Esophagus squamous epithelium (tissue), 5 donors: ENCODE data around the gene NFE2L1. TPM values are rescaled to one million over a fixed set of nuclear protein-coding genes. Genes with fewer than 3 reads are reported as not detected.

Experiments
- DNase-seq: peaks from one replicate; lab custom pipeline; 2025; lab: John Stamatoyannopoulos, UW
- H3K27ac ChIP-seq, 4 donors: fragments of 200-600 bp; sonication (generic); one replicate each; pipeline ENCODE4 v1.5.1; 2016 to 2019; ENCODE audit warnings: mild to moderate bottlenecking in 1 of 4
- H3K27me3 ChIP-seq, 4 donors: fragments of 200-600 bp; sonication (generic); 1 replicate in 3 of 4; 2 replicates in 1 of 4; pipeline versions ENCODE4 v1.5.1 to v1.6.0; 2017 to 2021; ENCODE audit warnings: antibody characterized with exemption in 1 of 4
- H3K36me3 ChIP-seq, 3 donors: fragments of 200-600 bp; sonication (generic); one replicate each; pipeline ENCODE4 v1.5.1; 2016 to 2019
- H3K4me1 ChIP-seq, 3 donors: fragments of 200-600 bp; sonication (generic); one replicate each; pipeline ENCODE4 v1.5.1; 2017 to 2019
- H3K4me3 ChIP-seq, 4 donors: fragments of 200-600 bp; sonication (generic); 1 replicate in 3 of 4; 2 replicates in 1 of 4; pipeline ENCODE4 v1.5.1; 2016 to 2019; ENCODE audit warnings: mild to moderate bottlenecking in 2 of 4, moderate library complexity in 1 of 4
- H3K9me3 ChIP-seq, 3 donors: fragments of 200-600 bp; sonication (generic); one replicate each; pipeline ENCODE4 v1.5.1; 2016 to 2019
- CTCF ChIP-seq, 6 experiments: fragments of 450-650 bp in 4 of 6; fragments of 200-600 bp in 2 of 6; sonication (generic) in 2 of 6; IDR thresholded peaks; one replicate each; pipeline ENCODE4 v1.5.1; 2016 to 2019; ENCODE audit warnings: antibody characterized with exemption in 6 of 6, mild to moderate bottlenecking in 4 of 6, moderate library complexity in 4 of 6
- POLR2A ChIP-seq, 4 donors: fragments of 450-650 bp; IDR thresholded peaks; one replicate each; pipeline ENCODE4 v1.6.1; 2017; ENCODE audit warnings: antibody characterized with exemption in 4 of 4, mild to moderate bottlenecking in 4 of 4, moderate library complexity in 3 of 4
- WGBS, 2 donors: methylation state at CpG; one replicate each; pipeline ENCODE4 v1.1.5; 2018; 5-methylcytosine and 5-hydroxymethylcytosine counted together
- intact Hi-C: fragments of 100-400 bp; cut with DNase I; formaldehyde crosslinking; loops from one replicate; pipeline ENCODE4 v1.15.0; 2022
- total RNA-seq, 4 donors: library from RNA; depleted of rRNA; stranded (reverse); fragments of >200 nt; gene quantifications; one replicate each; pipeline ENCODE4 v1.1.0, GENCODE V29; 2016
- donor health status: DM: yes; HTN: yes; CAD: no.

NFE2L1 gene
- total RNA-seq, 4 donors from 2014 or later, result 41.6 to 103 (median 60.0) TPM

- H3K4me3 ChIP-seq, result no peak overlapping the region
- H3K27ac ChIP-seq, result peak overlapping the region in 1 of 4 donors; percentile 2
- TF ChIP-seq POLR2A (IDR thresholded peaks at IDR 0.05), result no peak
- TF ChIP-seq CTCF (IDR thresholded peaks at IDR 0.05), result no peak
- no peak for DNase-seq
- no peaks in the 10 kb centered on the region for H3K27me3 ChIP-seq
- intact Hi-C loops, result no loop called here
- peaks cover 33 to 97% (median 45%) of the 10 kb centered on the region in 3 donors for H3K36me3 ChIP-seq
- 89 to 94% methylated on average over 9 to 10 of the region's 10 CpGs for WGBS, 2 donors
- peaks cover 45 to 76% (median 47%) of the 10 kb centered on the region in 3 donors for H3K4me1 ChIP-seq
- no peaks in the 10 kb centered on the region for H3K9me3 ChIP-seq
These were observed 8.1 kb downstream of the NFE2L1 start for GRCh38 chr17:48056246-48056745.

- Histone ChIP-seq H3K36me3 (peaks cover 39 to 97% (median 50%) of the 10 kb centered on the region in 3 donors), H3K27ac (no peak overlapping the region), H3K4me1 (peaks cover 39 to 70% (median 41%) of the 10 kb centered on the region in 3 donors), H3K4me3 (no peak overlapping the region), H3K9me3 (no peaks in the 10 kb centered on the region), H3K27me3 (no peaks in the 10 kb centered on the region)
- no peak for DNase-seq
- intact Hi-C loops, result no loop called here
- no peak for TF ChIP-seq CTCF (IDR thresholded peaks at IDR 0.05)
- no peak for TF ChIP-seq POLR2A (IDR thresholded peaks at IDR 0.05)
- WGBS, 2 donors, result 72% methylated on average over 2 of the region's 2 CpGs; no CpG with 5 or more reads in 1 of the 2 donors
These were observed 8.7 kb downstream of the NFE2L1 start for GRCh38 chr17:48056879-48057278.

GRCh38 chr17:48057626-48058025 is 9.5 kb downstream of the NFE2L1 start:
- H3K4me3 ChIP-seq, result no peak overlapping the region
- H3K4me1 ChIP-seq, result peaks cover 31 to 63% (median 34%) of the 10 kb centered on the region in 3 donors
- H3K9me3 ChIP-seq, result no peaks in the 10 kb centered on the region
- H3K27ac ChIP-seq, result no peak overlapping the region
- no peak for TF ChIP-seq CTCF (IDR thresholded peaks at IDR 0.05)
- peaks cover 44 to 97% (median 57%) of the 10 kb centered on the region in 3 donors for H3K36me3 ChIP-seq
- no peaks in the 10 kb centered on the region for H3K27me3 ChIP-seq
- DNase-seq, result no peak
- intact Hi-C loops, result no loop called here
- 65 to 73% methylated on average over 4 of the region's 4 CpGs for WGBS, 2 donors

- intact Hi-C loops, result no loop called here
- Histone ChIP-seq H3K9me3 (no peaks in the 10 kb centered on the region), H3K27me3 (no peaks in the 10 kb centered on the region), H3K4me1 (peaks cover 22 to 53% (median 25%) of the 10 kb centered on the region in 3 donors), H3K27ac (no peak overlapping the region), H3K4me3 (no peak overlapping the region), H3K36me3 (peaks cover 44 to 97% (median 63%) of the 10 kb centered on the region in 3 donors)
- WGBS, 2 donors, result 85 to 88% methylated on average over 6 to 7 of the region's 11 CpGs
- no peak for TF ChIP-seq CTCF (IDR thresholded peaks at IDR 0.05)
- no peak for TF ChIP-seq POLR2A (IDR thresholded peaks at IDR 0.05)
- DNase-seq, result no peak
These were observed 10.4 kb downstream of the NFE2L1 start for GRCh38 chr17:48058393-48059124.

GRCh38 chr17:48059125-48059668 is 11.0 kb downstream of the NFE2L1 start:
- Histone ChIP-seq H3K27ac (peak overlapping the region in 1 of 4 donors; percentile 4), H3K9me3 (no peaks in the 10 kb centered on the region), H3K4me3 (no peak overlapping the region), H3K36me3 (peaks cover 44 to 99% (median 63%) of the 10 kb centered on the region in 3 donors), H3K27me3 (no peaks in the 10 kb centered on the region), H3K4me1 (peaks cover 16 to 52% (median 18%) of the 10 kb centered on the region in 3 donors)
- 88 to 92% methylated on average over 15 to 26 of the region's 32 CpGs for WGBS, 2 donors
- TF ChIP-seq CTCF (IDR thresholded peaks at IDR 0.05), result no peak
- no peak for TF ChIP-seq POLR2A (IDR thresholded peaks at IDR 0.05)
- intact Hi-C loops, result no loop called here
- no peak for DNase-seq
